ENCODE results near the gene CROCC2.
A peak's percentile ranks its signal among the peaks of the same experiment; 100 is the strongest.

The CROCC2 gene

DNA sequence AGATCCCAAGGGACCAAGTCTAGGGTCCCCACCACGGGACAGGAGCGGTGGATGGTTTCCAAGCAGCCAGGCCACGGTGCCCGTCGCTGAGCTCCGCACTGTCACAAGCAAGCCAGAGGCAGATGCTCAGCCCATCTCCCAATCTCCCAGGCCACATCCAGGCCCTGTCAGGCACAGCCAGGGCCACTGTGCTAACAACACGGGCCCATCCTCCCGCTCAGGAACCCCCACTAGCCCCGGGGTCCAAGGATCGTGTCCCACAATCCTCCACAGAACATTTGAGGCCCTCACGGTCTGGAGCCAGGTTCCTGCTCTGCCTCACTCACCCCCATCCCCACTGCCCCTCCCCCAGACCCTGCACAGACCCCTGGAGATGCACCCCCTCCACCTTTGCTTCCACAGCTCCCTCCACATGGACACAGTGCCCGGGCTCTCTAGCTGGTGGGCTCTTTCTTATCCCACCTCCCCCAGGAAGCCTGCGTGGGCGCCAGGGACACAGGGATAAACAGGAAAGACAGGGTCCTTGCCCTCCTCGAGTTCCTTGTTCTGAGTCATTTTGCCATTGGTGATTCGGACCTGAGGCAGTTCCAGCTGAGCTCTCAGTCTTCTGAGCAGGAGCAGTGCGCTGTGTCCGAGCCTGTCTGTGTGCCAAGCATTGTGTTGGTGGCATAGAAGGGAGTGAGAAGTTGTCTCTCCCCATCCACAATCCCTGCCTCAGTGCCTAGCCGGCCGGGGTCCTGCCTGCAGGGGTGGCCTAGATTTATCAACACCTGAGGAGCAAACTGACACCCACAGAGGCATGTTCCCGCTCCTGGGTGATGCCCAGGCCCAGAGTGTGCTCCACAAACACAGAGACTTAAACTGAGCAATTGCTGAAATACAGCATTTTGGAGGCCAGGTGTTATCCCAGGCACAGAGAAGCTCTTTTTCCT, 7.0 kb downstream of the CROCC2 start:
- Histone ChIP-seq H3K9ac (ENCODE audit: low read depth, low read length) (no peak overlapping the region), H3K4me2 (ENCODE audit: insufficient read depth, low read length) (no peak overlapping the region)
- no peak for DNase-seq

GRCh38 chr2:240913810-240914644, 7.9 kb downstream of the CROCC2 start:
- no peaks in the 10 kb centered on the region for H3K79me2 ChIP-seq (ENCODE audit: insufficient read depth, low read length)
- peak; percentile 83 for ATAC-seq (ENCODE audit: insufficient read depth, low read depth)
- H3K4me2 ChIP-seq (ENCODE audit: insufficient read depth, low read length), result no peak overlapping the region
- no peaks in the 10 kb centered on the region for H3K9me3 ChIP-seq (ENCODE audit: insufficient read depth, low read length, severe bottlenecking)
- H4K20me1 ChIP-seq (ENCODE audit: insufficient read depth, low read length), result no peaks in the 10 kb centered on the region
- peak; percentile 63 for DNase-seq
- no peak overlapping the region for H3K9ac ChIP-seq (ENCODE audit: low read depth, low read length)
- no peak overlapping the region for H3K27ac ChIP-seq (ENCODE audit: low read length)
- no peaks in the 10 kb centered on the region for H3K36me3 ChIP-seq (ENCODE audit: insufficient read depth, low read length)
- H3K27me3 ChIP-seq (ENCODE audit: insufficient read depth, low read length, poor library complexity), result peaks cover 5% of the 10 kb centered on the region
- no peak overlapping the region for H2AFZ ChIP-seq (ENCODE audit: low read depth, low read length)
- TF ChIP-seq CTCF (IDR thresholded peaks at IDR 0.05; ENCODE audit: borderline replicate concordance, extremely low read depth, low read length, poor library complexity, severe bottlenecking), result peak; percentile 91
- no peak for TF ChIP-seq EZH2 (IDR thresholded peaks at IDR 0.05; ENCODE audit: borderline replicate concordance, low read depth, low read length, severe bottlenecking)
- H3K4me1 ChIP-seq (ENCODE audit: insufficient read depth, low read length), result no peaks in the 10 kb centered on the region
- H3K4me3 ChIP-seq (ENCODE audit: low read depth in 1 of 2, low read length in 2 of 2), result no peak overlapping the region

More for the DNA sequence above, 7.0 kb downstream of the CROCC2 start:
- Histone ChIP-seq H3K79me2 (ENCODE audit: insufficient read depth, low read length) (no peaks in the 10 kb centered on the region), H3K4me1 (ENCODE audit: insufficient read depth, low read length) (no peaks in the 10 kb centered on the region), H4K20me1 (ENCODE audit: insufficient read depth, low read length) (no peaks in the 10 kb centered on the region), H3K27ac (ENCODE audit: low read length) (no peak overlapping the region), H3K4me3 (ENCODE audit: low read depth in 1 of 2, low read length in 2 of 2) (no peak overlapping the region), H3K27me3 (ENCODE audit: insufficient read depth, low read length, poor library complexity) (peaks cover 5% of the 10 kb centered on the region), H2AFZ (ENCODE audit: low read depth, low read length) (no peak overlapping the region), H3K36me3 (ENCODE audit: insufficient read depth, low read length) (no peaks in the 10 kb centered on the region), H3K9me3 (ENCODE audit: insufficient read depth, low read length, severe bottlenecking) (no peaks in the 10 kb centered on the region)
- ATAC-seq (ENCODE audit: insufficient read depth, low read depth), result no peak
- TF ChIP-seq EZH2 (IDR thresholded peaks at IDR 0.05; ENCODE audit: borderline replicate concordance, low read depth, low read length, severe bottlenecking) (no peak), CTCF (IDR thresholded peaks at IDR 0.05; ENCODE audit: borderline replicate concordance, extremely low read depth, low read length, poor library complexity, severe bottlenecking) (no peak)

GRCh38 chr2:240914645-240915525, 8.7 kb downstream of the CROCC2 start:
- Histone ChIP-seq H3K79me2 (ENCODE audit: insufficient read depth, low read length) (no peaks in the 10 kb centered on the region), H3K4me1 (ENCODE audit: insufficient read depth, low read length) (no peaks in the 10 kb centered on the region), H3K4me3 (ENCODE audit: low read depth in 1 of 2, low read length in 2 of 2) (no peak overlapping the region), H3K4me2 (ENCODE audit: insufficient read depth, low read length) (no peak overlapping the region), H3K27ac (ENCODE audit: low read length) (no peak overlapping the region), H3K9me3 (ENCODE audit: insufficient read depth, low read length, severe bottlenecking) (no peaks in the 10 kb centered on the region), H3K36me3 (ENCODE audit: insufficient read depth, low read length) (no peaks in the 10 kb centered on the region), H2AFZ (ENCODE audit: low read depth, low read length) (no peak overlapping the region), H3K27me3 (ENCODE audit: insufficient read depth, low read length, poor library complexity) (peaks cover 5% of the 10 kb centered on the region), H3K9ac (ENCODE audit: low read depth, low read length) (no peak overlapping the region), H4K20me1 (ENCODE audit: insufficient read depth, low read length) (no peaks in the 10 kb centered on the region; the same call in 1 of the 2 replicates)
- ATAC-seq (ENCODE audit: insufficient read depth, low read depth), result peak; percentile 32; the same call in 1 of the 3 replicates
- no peak for TF ChIP-seq EZH2 (IDR thresholded peaks at IDR 0.05; ENCODE audit: borderline replicate concordance, low read depth, low read length, severe bottlenecking)
- TF ChIP-seq CTCF (IDR thresholded peaks at IDR 0.05; ENCODE audit: borderline replicate concordance, extremely low read depth, low read length, poor library complexity, severe bottlenecking), result no peak
- no peak for DNase-seq

Measured in DND-41 (cell line).